Inflammatory macrophage treated with lipopolysaccharide for 1 hour (primary cell): ENCODE data around the gene BCAR1.

Source experiments
- DNase-seq, 2 donors: peaks; one replicate each; pipeline ENCODE4 v3.0.0-alpha.2; 2020 to 2022

BCAR1 gene

DNA sequence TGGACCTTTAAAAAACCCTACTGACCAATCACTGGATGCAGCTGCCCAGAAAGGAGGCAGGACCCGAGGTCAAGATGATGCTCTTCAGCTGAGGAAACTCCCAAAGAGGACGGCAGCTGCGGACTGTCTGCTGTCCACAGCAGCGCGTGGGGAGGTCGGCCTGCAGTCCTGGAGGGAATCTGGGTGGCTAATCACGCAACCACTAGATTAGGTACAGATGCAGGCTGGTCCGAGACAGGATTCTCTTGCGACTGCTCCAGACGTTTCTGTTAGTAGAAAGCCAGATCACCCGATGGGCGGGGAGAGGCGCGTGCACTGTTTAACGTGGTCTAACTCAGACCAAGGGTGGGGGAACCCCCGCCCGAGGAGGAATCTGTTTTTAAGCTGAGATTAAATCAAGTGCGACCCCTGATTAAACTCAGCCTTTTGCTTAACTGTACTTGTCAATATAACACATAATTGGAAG, 53.3 kb downstream of the BCAR1 start:
- no peak for DNase-seq

DNA sequence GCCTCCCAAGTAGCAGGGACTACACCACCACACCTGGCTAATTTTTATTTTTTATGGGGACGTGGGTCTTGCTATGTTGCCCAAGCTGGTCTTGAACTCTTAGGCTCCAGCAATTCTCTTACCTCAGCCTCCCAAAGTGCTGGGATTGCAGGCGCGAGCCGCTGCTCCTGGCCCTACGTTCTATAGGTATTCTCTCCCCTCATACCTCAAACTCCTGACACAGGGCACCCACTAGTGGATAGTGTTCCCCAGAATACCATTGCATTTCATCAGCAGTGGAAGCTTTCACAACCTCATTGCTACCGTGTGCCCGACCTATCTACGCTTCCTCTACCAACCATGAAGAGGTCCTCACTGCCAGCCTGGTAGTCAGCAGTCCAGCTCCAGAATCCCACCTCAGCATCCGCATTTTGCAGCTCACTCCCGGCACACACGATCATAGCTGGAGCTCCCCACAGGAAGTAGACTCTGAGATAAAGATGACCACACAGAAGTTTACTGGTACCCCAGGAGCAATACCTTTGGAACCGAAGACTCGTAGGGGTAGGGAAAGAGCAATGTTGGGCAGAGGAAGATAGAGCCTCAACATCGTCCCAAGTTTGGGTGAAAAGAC, 53.8 kb downstream of the BCAR1 start:
- no peak for DNase-seq

DNA sequence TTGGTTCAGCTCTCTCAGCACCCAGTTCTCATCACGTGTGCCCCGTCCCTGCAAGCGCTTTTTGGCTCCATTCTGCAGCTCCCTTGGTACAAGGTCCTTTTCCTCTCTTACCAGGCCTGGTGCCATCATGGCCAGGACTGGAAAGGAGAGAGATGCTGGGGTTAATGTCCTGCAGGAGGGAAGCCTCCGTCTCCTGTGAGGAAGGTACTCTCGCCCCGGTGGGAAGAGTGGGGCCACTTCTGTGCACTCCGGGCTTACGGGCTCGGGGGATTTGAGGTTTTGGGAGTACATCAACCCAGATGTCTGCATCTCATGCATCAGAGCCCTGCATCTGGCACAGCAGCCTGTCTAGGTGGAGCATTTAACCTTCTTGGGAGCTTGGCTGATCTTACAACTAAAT, 54.6 kb downstream of the BCAR1 start:
- no peak for DNase-seq

DNA sequence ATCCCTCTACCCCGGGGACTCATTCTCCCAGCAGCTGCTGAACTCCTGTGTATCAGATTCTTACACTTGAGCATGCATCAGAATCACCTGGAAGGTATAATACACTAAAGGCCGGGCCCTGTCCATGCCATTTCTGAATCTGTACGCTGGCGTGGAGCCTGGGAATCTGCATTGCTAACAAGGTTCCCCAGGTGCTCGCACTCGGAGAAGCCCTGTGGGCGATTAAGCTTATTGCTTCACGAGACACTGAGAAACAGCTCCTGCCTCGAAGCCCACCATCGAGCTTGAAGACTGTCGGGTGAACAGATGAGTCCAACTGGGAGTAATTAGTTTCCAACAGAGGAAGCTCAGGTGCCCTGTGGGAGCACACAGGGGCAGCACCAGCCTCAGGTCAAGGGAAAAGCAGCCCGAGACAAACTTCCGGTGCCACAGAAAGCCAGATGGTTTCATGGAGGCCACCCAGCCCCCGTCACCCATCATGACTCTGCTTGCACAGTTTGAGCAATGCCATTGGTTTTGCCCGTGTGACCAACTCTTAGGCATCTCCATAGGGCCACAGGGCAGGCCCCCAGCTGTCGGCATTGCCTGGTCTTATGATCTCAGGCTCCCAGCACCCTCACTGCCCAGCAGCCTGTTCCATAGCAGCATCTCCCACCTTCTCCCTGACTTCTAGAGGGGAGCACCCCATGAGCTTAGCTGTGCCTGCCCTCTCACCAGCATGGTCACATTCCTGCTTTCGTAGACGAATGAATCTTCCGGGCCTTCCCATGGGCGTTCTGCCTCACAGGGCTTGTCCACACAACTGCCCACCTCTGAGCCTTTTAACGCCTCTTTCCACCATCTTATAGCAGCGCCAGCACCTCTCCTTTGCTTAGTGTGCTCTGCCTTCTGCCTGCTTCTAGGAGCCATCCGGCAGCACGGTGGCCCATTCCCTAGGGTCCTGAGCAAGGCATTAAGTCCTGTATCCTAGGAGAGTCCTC, 55.3 kb downstream of the BCAR1 start:
- no peak for DNase-seq

DNA sequence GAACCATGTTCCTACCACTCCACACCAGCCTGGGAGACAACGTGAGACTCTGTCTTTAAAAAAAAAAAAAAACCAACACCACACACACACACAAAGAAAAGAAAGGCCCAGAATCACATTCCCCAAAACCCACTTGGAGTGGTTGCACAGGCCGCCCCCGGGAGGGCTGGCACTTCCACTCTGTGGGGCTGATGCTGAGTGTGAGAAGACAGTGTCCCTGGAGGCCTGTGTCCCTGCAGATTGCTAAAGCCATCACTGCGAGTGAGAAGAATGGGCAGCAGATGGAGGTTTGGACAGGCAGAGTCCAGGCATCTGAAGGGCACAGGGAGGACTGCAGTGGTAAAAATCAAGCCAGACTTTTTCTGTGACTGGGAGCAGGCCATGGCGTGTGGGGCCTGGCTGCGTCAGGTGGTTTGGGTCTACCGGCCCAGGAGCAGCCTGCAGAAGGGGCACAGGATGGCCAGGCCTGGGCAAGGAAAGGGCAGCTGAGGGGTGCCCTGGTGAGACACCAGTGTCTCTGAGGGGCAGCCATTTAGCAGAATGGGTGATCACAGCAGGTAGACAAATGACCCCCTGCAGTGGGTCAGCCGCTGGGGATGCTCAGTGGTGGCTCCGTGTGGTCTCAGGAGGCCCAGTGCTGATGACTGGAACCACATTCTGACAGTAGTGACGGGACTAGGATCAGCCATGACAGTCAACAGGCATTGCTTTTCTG, 57.5 kb downstream of the BCAR1 start:
- DNase-seq = no peak

DNA sequence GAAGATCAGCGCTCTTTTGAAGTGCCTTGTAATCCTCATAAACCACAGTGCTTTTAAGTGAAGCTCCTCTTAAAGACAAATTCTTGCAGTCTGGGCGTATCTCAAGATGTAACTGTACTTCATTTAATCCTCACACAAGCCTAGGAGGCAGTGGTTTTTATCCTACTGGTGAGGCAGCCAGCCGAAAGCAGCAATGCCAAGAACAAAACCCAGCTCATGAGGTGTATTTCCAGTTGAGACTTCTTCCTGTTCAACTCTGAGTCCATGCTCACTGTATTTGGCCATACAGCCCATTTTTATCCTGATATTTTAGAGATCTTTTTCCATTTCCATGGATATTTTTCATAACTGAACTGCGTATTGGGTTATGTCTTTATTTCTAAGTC, 58.2 kb downstream of the BCAR1 start:
- DNase-seq = no peak

GRCh38 chr16:75192606-75193264, 58.7 kb downstream of the BCAR1 start:
- no peak for DNase-seq

DNA sequence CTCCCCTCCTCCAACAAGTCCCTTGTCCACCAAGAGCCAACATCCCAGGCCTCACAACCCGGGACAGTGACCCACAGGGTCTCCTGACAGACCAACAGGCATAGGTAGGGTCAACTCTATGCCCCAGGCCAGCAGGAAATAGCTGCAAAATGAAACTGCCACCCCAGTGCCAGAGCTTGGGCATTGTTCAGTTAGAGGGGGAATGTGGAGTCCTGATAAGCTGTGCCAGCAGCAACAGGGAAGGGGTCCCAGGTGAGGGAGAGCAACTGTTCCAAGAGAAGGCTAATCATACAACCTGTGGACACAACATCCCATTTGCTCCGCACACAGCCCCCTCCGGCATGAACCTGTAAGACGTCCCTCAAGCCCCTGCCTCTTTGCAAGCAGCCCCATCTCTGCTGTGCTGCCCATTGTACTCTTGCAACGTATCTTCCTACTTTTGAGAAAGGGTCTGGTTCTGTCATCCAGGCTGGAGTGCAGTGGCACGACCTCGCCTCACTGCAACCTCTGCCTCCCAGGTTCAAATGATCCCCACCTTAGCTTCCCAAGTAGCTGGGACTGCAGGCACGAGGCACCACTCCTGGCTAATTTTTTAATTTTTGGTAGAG, 61.7 kb downstream of the BCAR1 start:
- no peak for DNase-seq

DNA sequence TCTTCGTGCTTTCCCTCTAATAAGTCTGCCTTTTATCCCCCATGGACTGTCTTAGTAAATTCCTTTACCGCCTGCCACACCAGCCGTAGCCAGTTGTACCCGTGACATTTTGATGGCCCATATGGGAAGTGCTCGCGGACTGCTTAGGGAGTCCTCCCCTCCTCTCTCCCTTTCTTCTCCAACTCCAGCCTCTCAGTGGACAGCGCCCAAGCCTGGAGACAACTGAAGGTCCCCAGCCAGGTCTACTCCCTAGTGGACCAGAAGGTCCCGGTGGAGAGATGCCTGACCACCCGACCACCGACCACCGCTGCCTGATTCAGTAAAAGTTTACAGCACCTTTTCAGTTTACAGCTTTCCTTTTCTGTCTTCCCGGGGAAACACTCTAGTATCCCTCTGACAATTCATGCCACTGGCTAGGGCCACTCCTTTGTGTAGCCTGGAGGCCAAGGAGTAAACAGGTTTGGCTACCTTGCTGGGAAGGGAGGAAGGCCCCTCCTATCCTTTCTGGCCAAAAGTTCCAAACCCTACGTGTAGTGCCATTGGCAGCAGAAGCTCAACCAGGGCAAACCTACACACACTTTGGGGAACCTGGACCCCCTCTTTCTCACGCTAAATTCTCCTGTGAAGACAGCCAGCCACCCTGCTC, 62.5 kb downstream of the BCAR1 start:
- no peak for DNase-seq

- peak in 1 of 2 donors; percentile 7 for DNase-seq
Observed at GRCh38 chr16:75181630-75182029, 69.8 kb downstream of the BCAR1 start.

- DNase-seq = no peak
Observed at GRCh38 chr16:75179208-75179607, 72.2 kb downstream of the BCAR1 start.
